HG02798 (cell line): Measurements from ENCODE around the gene RACGAP1.

Experiments
- ATAC-seq: cut with Tn5 transposase; IDR thresholded peaks from one replicate; pipeline ENCODE4 v1.9.1; 2021; ENCODE audit warnings: mild to moderate bottlenecking; ENCODE audit not compliant: unreplicated experiment, poor library complexity

RACGAP1 gene

DNA sequence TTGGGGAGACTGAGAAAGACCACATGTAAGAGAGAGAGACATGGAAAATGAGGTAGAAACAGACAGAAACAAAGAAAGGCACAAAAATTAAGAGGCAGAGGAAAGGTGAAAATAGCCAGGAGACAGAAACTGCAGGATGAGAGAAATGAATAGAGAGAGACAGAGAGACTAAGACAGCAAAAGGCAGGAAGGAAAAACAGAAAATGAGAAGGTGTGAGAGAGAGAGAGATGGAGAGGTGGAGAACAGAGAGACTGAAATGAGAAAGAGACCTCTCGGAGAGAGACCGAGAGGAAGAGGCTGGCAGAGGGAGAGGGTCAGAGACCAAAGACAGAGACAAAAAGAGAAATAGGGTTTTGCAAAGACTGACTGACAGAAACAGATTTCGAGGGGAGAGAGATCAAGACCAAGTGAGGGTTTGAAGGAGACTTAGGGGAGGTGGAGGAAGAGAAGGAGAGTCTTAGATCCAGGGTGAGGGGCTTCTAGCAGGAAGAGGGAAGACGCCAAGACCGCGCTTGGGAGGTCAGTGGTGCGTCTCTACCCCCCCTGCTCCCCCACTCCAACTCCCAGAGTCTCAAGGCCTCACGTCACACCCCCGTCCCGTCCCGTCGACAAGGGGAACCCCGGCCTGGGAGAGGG, 64.7 kb downstream of the RACGAP1 start:
- ATAC-seq = no peak

DNA sequence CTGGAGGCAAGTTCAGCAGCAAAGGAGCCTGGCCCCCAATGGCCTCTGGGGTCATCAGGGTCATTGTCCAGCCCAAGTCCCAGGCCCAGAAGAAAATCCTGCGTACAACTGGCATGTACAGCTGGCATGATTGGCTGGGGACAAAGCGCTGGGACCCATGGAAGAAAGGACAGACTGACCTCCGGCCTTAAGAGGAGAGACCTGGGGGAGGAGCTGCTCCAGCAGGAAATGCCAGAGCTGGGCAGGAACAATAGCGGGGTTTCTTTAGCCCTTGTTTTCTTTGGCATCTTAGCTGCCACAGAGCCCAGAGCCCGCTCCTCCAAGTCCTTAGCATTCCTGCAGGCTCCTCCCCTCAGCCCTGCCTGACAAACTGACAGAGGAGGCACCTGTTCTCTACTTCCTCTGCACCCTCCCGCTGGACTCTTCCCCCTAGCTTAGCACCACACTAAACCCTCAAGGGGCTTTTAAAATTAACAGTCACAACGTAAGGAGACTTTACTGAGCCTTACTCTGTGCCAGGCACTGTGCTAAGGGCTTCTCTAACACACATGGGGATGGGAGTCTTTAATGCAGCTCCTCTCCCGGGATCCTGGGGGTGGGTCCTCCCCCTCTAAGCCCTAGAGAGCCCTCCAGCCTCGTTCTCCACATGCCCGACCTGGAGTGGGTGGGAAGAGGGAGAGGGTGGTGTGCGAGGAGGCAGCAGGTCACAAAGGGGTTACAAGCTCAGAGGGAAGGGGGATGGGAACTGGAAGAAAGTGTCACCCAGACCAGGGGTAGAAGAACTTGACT, 65.4 kb downstream of the RACGAP1 start:
- ATAC-seq = no peak

DNA sequence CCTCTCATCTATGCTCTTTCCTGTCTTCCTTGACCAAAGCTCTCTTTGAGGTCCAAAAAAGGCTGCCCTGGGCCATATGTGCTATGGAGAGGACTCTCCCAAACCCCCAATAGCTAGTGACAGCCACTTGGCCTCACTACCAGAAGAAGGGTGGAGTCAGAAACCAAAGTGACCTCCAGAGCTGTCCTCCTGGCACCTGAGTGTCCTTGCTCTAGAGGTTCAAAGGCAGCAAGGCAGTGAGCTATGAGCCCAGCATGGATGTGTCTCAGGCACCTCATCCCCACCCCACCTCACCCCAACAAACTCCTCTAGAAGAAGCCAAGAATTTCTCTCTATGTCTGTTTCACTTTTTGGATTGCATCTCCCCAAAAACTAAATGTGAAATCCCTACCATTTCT, 67.7 kb downstream of the RACGAP1 start:
- ATAC-seq = no peak

DNA sequence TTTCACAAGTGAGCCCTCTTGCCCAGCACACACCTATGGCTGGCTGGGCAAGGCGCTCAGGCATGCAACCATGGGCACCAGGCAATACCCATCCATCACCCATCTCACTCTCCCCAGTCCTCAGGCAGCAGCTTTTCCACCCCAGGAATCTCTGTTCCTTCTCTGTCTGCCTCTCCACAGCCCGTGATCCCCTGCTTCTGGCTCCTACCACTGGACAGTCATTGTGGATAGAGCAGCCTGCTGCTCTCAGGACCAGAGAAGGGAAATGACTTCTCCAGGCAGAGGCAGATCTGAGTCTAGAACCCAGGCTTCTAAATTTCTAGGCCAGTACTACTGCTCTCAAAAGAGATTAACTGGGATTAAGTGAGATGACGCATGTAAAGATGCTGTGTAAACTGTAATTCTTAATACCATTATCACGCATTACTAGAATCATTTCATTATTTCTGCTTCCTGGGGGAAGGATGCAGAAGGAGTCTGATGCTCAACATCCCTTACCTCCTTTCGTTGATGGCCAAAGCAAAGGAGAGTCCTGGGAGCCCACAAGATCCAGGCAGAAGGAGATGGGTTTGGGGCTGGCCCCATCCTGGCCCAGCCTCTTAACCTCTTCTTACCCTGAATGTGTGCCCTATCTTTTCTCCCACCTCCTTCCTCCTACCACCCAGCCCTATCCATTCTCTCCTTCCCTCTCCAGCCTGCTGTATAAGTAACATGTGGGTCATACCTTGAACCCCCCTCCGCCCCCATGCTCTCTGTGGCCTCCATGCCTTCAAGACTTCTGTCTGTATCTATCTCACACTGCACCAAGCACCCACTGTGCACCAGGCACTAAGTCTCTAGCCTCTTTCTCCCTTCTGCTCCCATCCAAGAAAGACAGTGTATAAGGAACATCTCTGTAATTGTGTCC, 68.4 kb downstream of the RACGAP1 start:
- no peak for ATAC-seq

GRCh38 chr12:49955899-49956662, 69.2 kb downstream of the RACGAP1 start:
- ATAC-seq = no peak

DNA sequence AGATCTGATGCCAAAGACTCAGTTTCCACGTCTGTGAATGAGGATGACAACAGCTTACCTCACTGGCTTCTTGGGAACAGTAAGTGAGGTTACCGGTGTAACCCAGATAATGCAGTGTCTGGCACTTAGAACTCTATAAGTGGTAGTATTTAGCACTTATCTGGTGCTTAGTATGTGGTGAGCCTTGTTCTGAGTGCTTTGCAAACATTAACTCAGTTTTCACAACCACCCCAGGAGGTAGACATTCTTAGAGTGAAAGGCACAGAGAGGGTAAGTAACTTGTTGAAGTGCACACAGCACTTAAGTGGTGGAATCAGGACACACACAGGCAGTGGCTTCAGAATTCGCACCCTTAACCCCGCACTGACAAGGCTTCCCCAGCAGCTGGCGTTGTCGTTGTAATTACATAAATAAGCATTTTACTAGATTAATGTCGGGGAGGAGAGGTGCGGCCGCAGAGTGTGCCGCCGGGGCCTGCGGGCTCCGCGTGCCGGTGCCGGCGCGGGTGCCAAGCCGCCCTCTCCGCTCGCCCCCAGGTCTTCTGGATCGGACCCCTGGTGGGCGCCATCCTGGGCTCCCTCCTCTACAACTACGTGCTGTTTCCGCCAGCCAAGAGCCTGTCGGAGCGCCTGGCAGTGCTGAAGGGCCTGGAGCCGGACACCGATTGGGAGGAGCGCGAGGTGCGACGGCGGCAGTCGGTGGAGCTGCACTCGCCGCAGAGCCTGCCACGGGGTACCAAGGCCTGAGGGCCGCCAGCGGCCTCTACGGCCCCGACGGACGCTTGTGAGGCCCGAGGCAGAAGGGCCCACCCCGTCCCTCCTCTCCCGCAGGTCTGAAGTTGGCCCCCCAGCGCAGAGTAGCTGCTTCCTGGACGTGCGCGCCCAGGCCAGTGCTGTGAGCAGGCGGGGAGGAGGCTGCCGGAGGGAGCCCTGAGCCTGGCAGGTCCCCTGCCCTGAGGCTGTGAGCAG, 70.1 kb downstream of the RACGAP1 start:
- no peak for ATAC-seq

DNA sequence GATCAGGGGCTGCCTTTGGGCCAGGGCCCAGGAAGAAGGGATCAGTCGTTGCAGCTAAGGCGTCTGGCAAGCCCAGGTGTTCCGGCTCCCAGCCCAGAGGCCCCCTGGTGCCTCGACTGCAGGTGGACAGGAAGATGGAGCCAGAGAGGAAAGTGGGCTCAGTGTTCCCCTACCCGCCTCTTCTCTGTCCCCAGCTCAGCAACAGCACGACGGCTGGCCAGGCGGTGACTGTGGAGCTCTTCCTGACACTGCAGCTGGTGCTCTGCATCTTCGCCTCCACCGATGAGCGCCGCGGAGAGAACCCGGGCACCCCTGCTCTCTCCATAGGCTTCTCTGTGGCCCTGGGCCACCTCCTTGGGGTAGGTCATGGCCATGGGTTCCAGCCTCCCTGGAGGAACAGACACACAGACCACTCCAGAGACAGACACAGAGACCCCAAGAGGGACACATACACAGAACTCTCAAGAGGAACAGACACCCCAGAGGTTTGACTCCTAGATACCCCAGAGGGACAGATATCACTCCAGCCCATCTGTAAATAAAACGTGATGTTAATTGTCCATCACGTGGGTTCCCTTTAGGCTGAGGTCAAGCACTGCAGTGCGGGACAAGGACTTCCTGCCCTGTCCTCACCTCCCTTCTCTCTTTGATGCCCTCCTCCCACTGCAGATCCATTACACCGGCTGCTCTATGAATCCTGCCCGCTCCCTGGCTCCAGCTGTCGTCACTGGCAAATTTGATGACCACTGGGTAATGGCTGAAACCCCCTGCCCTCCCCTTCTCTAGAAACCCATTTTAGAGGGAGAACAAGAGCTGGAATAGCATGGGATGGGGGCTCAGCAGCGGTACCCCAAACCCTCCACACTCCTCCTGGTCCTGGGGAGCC, 71.1 kb downstream of the RACGAP1 start:
- no peak for ATAC-seq

- no peak for ATAC-seq
Measured at GRCh38 chr12:49953151-49953550, 72.1 kb downstream of the RACGAP1 start.

- no peak for ATAC-seq
Measured at GRCh38 chr12:49952391-49953055, 72.8 kb downstream of the RACGAP1 start.

- no peak for ATAC-seq
Measured at GRCh38 chr12:49951411-49952240, 73.7 kb downstream of the RACGAP1 start.

- no peak for ATAC-seq
Measured at GRCh38 chr12:49950273-49951251, 74.7 kb downstream of the RACGAP1 start, which contains the start of gene AQP2. Gene AQP2 (plus strand): TSS chr12:49950737. CDS start chr12:49950831, 94 bp downstream.

DNA sequence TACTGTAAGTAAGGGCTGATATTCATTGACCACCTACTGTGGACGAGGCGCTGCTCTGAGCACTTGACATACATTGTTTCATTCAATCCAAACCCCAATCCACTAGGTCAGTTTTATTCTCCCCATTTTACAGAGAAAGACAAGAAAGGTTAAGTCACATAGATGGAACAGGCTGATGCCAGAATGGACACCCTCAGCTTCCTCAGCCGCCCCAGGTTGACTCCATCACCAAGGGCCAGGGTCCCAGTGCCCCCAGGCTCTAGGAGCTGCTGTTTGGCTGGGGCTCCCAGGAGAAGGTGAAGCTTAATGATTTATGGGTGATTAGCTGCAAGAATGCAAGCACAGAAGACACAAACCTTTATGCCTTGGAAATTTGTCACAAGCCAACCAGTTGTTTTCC, 75.4 kb downstream of the RACGAP1 start:
- ATAC-seq = no peak

GRCh38 chr12:49948866-49949845, 76.1 kb downstream of the RACGAP1 start:
- no peak for ATAC-seq

- ATAC-seq = no peak
Measured at GRCh38 chr12:49947593-49948226, 77.6 kb downstream of the RACGAP1 start.
